Activated CD4-positive, alpha-beta memory T cell treated with anti-CD3 and anti-CD28 coated beads for 36 hours (primary cell): ENCODE data around the gene PHEX. TPM values are rescaled to one million over a fixed set of nuclear protein-coding genes. Genes with fewer than 3 reads are reported as not detected.

Source experiments
- CTCF ChIA-PET: fragments of 350-600 bp; sonication (Branson Sonifier 250); formaldehyde crosslinking; loops from one replicate; lab custom pipeline; 2021; ENCODE audit warnings: antibody characterized with exemption, inconsistent platforms; lab: Charles Lee
- POLR2A ChIA-PET: fragments of 350-600 bp; sonication (Branson Sonifier 250); formaldehyde crosslinking; loops from one replicate; lab custom pipeline; 2021; ENCODE audit warnings: antibody characterized with exemption; lab: Charles Lee
- DNase-seq: peaks from one replicate; pipeline ENCODE4 v3.0.0-alpha.2; 2020
- H3K27ac Mint-ChIP-seq: one replicate; pipeline ENCODE4 v1.8.0; 2021; ENCODE audit warnings: mixed read lengths
- H3K27me3 Mint-ChIP-seq: one replicate; pipeline ENCODE4 v1.8.0; 2021; ENCODE audit warnings: mixed read lengths
- H3K36me3 Mint-ChIP-seq: one replicate; pipeline ENCODE4 v1.8.0; 2021; ENCODE audit warnings: mixed read lengths
- H3K4me1 Mint-ChIP-seq: one replicate; pipeline ENCODE4 v1.8.0; 2021; ENCODE audit warnings: low read depth, mixed read lengths
- H3K4me3 Mint-ChIP-seq: one replicate; pipeline ENCODE4 v1.8.0; 2021; ENCODE audit warnings: mild to moderate bottlenecking, mixed read lengths
- H3K9me3 Mint-ChIP-seq: one replicate; pipeline ENCODE4 v1.8.0; 2021; ENCODE audit warnings: mixed read lengths
- intact Hi-C: fragments of 100-400 bp; cut with micrococcal nuclease; formaldehyde crosslinking; loops from one replicate; pipeline ENCODE4 v1.15.1; 2023
- total RNA-seq, 2 experiments: library from RNA; stranded (reverse); gene quantifications; one replicate each; pipeline ENCODE4 v1.2.3, GENCODE V29; 2021

The PHEX gene
- total RNA-seq, 2 experiments from 2014 or later, result 2.1 to 3.2 TPM

- DNase-seq, result no peak
- no peaks in the 10 kb centered on the region for H3K9me3 Mint-ChIP-seq
- intact Hi-C loops, result no loop called here
- H3K4me3 Mint-ChIP-seq, result no peak overlapping the region
- H3K27me3 Mint-ChIP-seq, result no peaks in the 10 kb centered on the region
- H3K27ac Mint-ChIP-seq, result no peak overlapping the region
- POLR2A ChIA-PET, result no interaction called here
- CTCF ChIA-PET, result interaction anchor here (0.6 kb wide), 1 partner anchor 25 kb away, joined by 5 read pairs; no protein-coding TSS in a partner anchor
- H3K4me1 Mint-ChIP-seq, result no peaks in the 10 kb centered on the region
- no peaks in the 10 kb centered on the region for H3K36me3 Mint-ChIP-seq
Measured at GRCh38 chrX:22110729-22111494, 78.8 kb downstream of the PHEX start.

- no peaks in the 10 kb centered on the region for H3K27me3 Mint-ChIP-seq
- DNase-seq, result no peak
- H3K27ac Mint-ChIP-seq, result no peak overlapping the region
- H3K4me1 Mint-ChIP-seq, result no peaks in the 10 kb centered on the region
- ChIA-PET POLR2A (no interaction called here), CTCF (interaction anchor here (0.6 kb wide), 1 partner anchor 132 kb away, joined by 3 read pairs; no protein-coding TSS in a partner anchor)
- intact Hi-C loops, result no loop called here
- no peak overlapping the region for H3K4me3 Mint-ChIP-seq
- no peaks in the 10 kb centered on the region for H3K36me3 Mint-ChIP-seq
- no peaks in the 10 kb centered on the region for H3K9me3 Mint-ChIP-seq
Measured at GRCh38 chrX:22116605-22117546, 84.8 kb downstream of the PHEX start.

DNA sequence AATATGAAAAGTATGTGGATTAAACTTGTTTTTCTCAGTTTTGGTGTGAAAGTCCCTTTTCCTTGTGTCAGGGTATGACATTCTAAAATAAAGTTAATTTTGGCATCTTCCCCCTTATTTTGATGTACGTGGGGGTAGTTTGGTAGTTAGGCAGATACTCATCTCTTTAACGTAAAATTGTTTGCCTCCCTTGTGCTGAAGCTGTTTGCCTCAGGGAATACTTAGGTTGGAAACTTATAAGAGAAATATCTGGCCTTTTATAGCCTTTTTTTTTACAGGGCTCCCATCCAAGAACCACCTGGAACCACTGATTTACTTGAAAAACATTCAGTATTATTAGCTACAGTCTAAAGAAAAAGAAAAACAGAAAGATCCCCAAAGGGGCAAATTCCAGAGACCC, 85.5 kb downstream of the PHEX start:
- ChIA-PET CTCF (interaction anchor here (0.6 kb wide), 1 partner anchor 133 kb away, joined by 3 read pairs; no protein-coding TSS in a partner anchor), POLR2A (no interaction called here)
- DNase-seq, result no peak
- H3K36me3 Mint-ChIP-seq, result no peaks in the 10 kb centered on the region
- H3K4me3 Mint-ChIP-seq, result no peak overlapping the region
- H3K9me3 Mint-ChIP-seq, result no peaks in the 10 kb centered on the region
- H3K27me3 Mint-ChIP-seq, result no peaks in the 10 kb centered on the region
- intact Hi-C loops, result no loop called here
- no peak overlapping the region for H3K27ac Mint-ChIP-seq
- no peaks in the 10 kb centered on the region for H3K4me1 Mint-ChIP-seq

- CTCF ChIA-PET, result no interaction called here
- intact Hi-C loops, result no loop called here
- H3K36me3 Mint-ChIP-seq, result no peaks in the 10 kb centered on the region
Measured at GRCh38 chrX:22118161-22118830, 86.2 kb downstream of the PHEX start.

DNA sequence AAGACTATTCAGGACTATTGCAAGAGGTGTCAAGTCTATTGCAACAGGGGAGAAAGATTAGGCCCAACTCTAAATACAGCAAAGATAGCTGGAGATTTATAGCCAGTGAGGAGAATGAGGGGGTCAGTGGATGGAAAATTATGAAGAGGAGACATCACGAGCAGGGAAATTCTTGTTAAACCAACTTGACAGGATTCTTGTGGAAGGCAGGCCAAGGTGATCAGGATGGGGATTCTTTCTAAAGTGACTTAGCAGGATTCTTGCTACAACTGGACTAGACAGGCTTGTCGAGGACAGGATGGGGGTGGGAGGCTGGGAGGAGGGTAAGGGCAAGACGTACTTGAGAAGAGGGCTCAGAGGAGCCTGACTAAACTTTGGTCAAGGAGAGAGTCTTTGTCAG, 89.0 kb downstream of the PHEX start:
- H3K27me3 Mint-ChIP-seq, result no peaks in the 10 kb centered on the region
- ChIA-PET CTCF (no interaction called here), POLR2A (no interaction called here)
- no peak overlapping the region for H3K4me3 Mint-ChIP-seq
- no peaks in the 10 kb centered on the region for H3K9me3 Mint-ChIP-seq
- H3K36me3 Mint-ChIP-seq, result no peaks in the 10 kb centered on the region
- H3K4me1 Mint-ChIP-seq, result no peaks in the 10 kb centered on the region
- DNase-seq, result no peak
- intact Hi-C loops, result no loop called here
- H3K27ac Mint-ChIP-seq, result no peak overlapping the region

More at GRCh38 chrX:22118161-22118830, 86.2 kb downstream of the PHEX start:
- POLR2A ChIA-PET, result no interaction called here
- Mint-ChIP-seq H3K27ac (no peak overlapping the region), H3K9me3 (no peaks in the 10 kb centered on the region), H3K27me3 (no peaks in the 10 kb centered on the region), H3K4me1 (no peaks in the 10 kb centered on the region), H3K4me3 (no peak overlapping the region)
- DNase-seq, result no peak

DNA sequence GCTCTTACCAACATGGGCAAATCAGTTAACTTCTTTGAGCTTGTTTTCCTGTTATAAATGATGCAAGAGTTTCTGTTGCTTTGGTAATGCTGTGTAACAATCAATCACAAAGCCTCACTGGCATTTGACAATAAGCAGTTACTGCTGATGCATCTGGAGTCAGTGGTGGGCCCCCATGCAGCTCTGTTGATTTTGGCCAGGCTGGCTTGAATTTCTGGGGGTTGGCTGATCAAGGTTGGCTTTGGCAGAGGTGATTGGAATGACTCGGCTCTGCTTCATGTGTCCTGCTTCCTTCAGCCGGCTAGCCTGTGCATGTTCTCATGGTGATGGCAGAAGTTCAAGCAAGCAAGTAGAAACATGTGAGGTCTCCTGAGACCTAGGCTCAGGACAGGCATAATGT, 90.4 kb downstream of the PHEX start:
- Mint-ChIP-seq H3K27me3 (no peaks in the 10 kb centered on the region), H3K9me3 (no peaks in the 10 kb centered on the region), H3K36me3 (no peaks in the 10 kb centered on the region), H3K27ac (no peak overlapping the region), H3K4me3 (no peak overlapping the region), H3K4me1 (no peaks in the 10 kb centered on the region)
- DNase-seq, result no peak
- intact Hi-C loops, result no loop called here
- POLR2A ChIA-PET, result no interaction called here
- CTCF ChIA-PET, result no interaction called here

DNA sequence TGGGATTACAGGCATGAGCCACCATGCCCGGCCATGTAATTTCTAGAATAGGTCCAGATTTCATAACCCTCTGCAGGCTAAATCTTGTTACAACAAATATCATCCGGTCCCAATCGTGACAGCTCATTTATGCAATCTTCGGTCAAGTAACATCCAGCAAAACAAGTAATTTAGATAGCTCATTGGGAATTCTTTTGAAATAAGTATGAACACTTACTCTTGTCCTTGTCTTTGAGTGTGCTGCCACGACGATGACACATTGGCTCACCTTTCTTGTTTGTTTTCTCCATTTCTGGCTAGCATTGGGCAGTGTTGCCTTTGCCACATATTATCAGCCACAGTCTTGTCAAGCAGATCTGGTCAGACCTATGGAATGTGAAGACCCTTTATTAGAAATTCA, 92.0 kb downstream of the PHEX start:
- ChIA-PET POLR2A (no interaction called here), CTCF (no interaction called here)
- Mint-ChIP-seq H3K9me3 (no peaks in the 10 kb centered on the region), H3K36me3 (no peaks in the 10 kb centered on the region), H3K4me1 (no peaks in the 10 kb centered on the region), H3K4me3 (no peak overlapping the region), H3K27me3 (no peaks in the 10 kb centered on the region), H3K27ac (no peak overlapping the region)
- DNase-seq, result no peak
- intact Hi-C loops, result no loop called here

DNA sequence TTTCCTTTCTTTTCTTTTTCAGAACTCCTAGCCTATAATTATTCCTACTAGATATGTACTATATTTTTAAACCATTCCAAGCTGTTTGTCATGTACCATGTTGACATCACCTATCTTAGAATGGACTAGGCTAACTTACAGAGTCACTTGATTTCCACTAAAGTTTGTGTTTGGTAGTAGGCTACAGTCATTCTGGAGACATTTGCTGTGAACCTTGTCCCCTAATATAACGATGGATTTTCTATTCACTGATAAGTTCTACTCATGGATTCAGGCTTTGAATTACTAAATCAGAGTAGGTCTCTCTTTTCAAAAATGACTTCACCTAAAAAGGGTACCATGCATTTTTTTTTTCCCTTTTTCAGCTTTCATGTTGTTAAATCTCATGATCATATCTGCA, 93.4 kb downstream of the PHEX start:
- Mint-ChIP-seq H3K4me1 (no peaks in the 10 kb centered on the region), H3K36me3 (no peaks in the 10 kb centered on the region), H3K27me3 (no peaks in the 10 kb centered on the region), H3K9me3 (no peaks in the 10 kb centered on the region), H3K4me3 (no peak overlapping the region), H3K27ac (no peak overlapping the region)
- CTCF ChIA-PET, result no interaction called here
- POLR2A ChIA-PET, result no interaction called here
- no peak for DNase-seq
- intact Hi-C loops, result no loop called here

DNA sequence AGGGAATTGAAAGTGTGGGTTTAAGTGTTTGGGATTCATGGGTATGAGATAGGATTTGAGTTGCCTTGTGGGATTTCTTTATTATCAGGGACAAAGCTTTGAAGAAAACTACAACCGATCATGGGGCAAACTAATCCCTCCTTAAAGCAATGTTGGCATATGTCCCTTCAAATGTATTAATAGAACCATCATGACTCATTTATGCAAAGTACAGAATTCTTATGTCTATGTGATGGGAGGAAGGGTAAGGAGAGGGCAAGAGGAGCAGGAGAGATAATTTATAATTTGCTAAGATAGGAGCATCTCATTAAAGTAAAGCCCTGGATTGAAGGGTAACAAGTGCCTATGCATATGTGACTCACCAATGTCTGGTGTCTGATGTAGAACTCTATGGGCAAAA, 94.2 kb downstream of the PHEX start:
- no peak for DNase-seq
- H3K36me3 Mint-ChIP-seq, result no peaks in the 10 kb centered on the region
- ChIA-PET CTCF (no interaction called here), POLR2A (no interaction called here)
- no peak overlapping the region for H3K27ac Mint-ChIP-seq
- H3K4me1 Mint-ChIP-seq, result no peaks in the 10 kb centered on the region
- no peak overlapping the region for H3K4me3 Mint-ChIP-seq
- no peaks in the 10 kb centered on the region for H3K27me3 Mint-ChIP-seq
- H3K9me3 Mint-ChIP-seq, result no peaks in the 10 kb centered on the region
- intact Hi-C loops, result no loop called here

DNA sequence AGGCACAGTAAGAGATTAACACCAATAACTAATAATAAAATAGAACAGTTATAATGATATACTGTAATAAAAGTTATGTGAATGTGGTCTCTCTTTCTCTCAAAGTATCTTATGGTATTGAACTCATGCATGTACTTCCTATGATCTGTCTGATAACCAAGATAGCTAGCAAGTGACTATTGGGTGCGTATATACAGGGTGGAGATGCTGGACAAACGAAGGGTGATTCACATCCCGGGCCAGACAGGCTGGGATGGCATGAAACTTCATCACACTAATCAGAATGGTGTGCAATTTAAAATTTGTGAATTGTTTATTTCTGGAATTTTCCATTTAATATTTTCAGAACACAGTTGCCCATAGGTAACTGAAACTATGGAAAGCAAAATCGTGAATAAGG, 96.8 kb downstream of the PHEX start:
- intact Hi-C loops, result no loop called here
- Mint-ChIP-seq H3K27me3 (no peaks in the 10 kb centered on the region), H3K4me3 (no peak overlapping the region), H3K4me1 (no peaks in the 10 kb centered on the region), H3K27ac (no peak overlapping the region), H3K36me3 (no peaks in the 10 kb centered on the region), H3K9me3 (no peaks in the 10 kb centered on the region)
- POLR2A ChIA-PET, result no interaction called here
- CTCF ChIA-PET, result no interaction called here
- no peak for DNase-seq

DNA sequence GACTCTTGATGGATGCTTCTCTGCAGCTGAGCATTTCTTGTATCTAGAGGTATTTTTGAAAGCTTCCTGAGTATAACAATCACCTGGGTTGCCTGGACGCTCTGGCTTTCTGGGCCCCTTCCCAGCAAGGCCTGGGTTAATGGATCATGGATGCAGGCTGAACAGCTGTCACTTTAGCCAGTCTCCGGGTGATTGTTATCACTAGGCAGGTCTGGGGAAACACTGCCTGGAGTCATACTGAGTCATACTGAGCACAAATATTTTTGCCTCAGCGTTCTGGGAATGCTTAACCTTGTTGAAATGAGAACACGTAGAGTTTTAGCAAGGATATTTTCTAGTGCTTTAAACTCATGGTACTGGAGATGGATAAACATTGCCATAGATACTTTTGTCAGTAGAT, 102.6 kb downstream of the PHEX start:
- Mint-ChIP-seq H3K4me1 (peaks cover 14% of the 10 kb centered on the region), H3K9me3 (no peaks in the 10 kb centered on the region), H3K27me3 (no peaks in the 10 kb centered on the region), H3K4me3 (no peak overlapping the region), H3K36me3 (no peaks in the 10 kb centered on the region), H3K27ac (no peak overlapping the region)
- no peak for DNase-seq
- ChIA-PET CTCF (interaction anchor here (0.6 to 4.7 kb wide), 6 partner anchors 27 to 613 kb away, joined by 3 to 40 read pairs (median 4); no protein-coding TSS in a partner anchor), POLR2A (no interaction called here)
- intact Hi-C loops, result no loop called here

DNA sequence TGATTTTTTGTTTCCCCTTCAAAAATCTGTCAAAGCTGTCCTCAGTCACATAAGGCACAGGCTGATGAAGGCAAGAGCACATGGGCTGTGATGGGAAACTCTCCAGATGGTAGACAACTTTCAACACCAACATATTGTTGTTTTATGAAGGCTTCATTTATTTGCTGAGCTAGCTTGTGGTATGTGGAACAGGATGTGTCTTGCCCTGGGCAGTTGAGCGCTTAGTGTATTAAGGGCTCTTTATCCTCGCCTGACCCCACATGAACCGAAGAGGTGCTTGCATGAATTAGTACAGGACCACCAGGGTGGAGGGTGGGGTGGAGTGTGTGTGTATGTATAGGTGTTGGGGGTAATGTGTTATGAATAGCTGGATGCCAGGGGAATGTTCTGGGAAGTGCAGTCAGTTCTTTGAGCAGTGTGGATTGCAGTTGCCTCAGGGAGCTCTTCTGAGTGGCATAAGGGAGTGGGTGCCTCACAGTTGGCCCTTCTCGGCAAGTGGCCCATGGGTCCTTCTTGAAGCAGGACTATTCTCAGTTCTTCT, 103.1 kb downstream of the PHEX start:
- ChIA-PET POLR2A (no interaction called here), CTCF (interaction anchor here (0.6 to 4.7 kb wide), 11 partner anchors 26 to 613 kb away, joined by 3 to 40 read pairs (median 5); no protein-coding TSS in a partner anchor)
- Mint-ChIP-seq H3K36me3 (no peaks in the 10 kb centered on the region), H3K27me3 (no peaks in the 10 kb centered on the region), H3K4me1 (peaks cover 14% of the 10 kb centered on the region), H3K9me3 (no peaks in the 10 kb centered on the region), H3K27ac (no peak overlapping the region), H3K4me3 (no peak overlapping the region)
- no peak for DNase-seq
- intact Hi-C loops, result no loop called here
